HG03342 (cell line): ENCODE data around the gene ERCC8.
A peak's percentile ranks its signal among the peaks of the same experiment; 100 is the strongest.
"Not testable (repeated sequence)": the region's sequence is repeated elsewhere in the genome, so short reads cannot be mapped to it uniquely, and the experiment has no call there.

Experiments
- ATAC-seq: cut with Tn5 transposase; IDR thresholded peaks from one replicate; pipeline ENCODE4 v1.9.1; 2021; ENCODE audit warnings: mild to moderate bottlenecking, moderate library complexity; ENCODE audit not compliant: unreplicated experiment

ERCC8 gene

GRCh38 chr5:60944904-60945812 is at the start of gene ERCC8, which contains the start of gene NDUFAF2:
TSS of gene ERCC8 (minus strand) at chr5:60945070. CDS start at chr5:60945008, 62 bp downstream.
TSS of gene NDUFAF2 (plus strand) at chr5:60945205. CDS start at chr5:60945256, 51 bp downstream.
- peak; percentile 99 for ATAC-seq

- ATAC-seq = no peak
Measured at GRCh38 chr5:60993875-60994571, 49.2 kb upstream of the ERCC8 start.

GRCh38 chr5:60993425-60993824 is 48.6 kb upstream of the ERCC8 start:
- no peak for ATAC-seq

- no peak for ATAC-seq
Measured at GRCh38 chr5:60992871-60993270, 48.0 kb upstream of the ERCC8 start.

- no peak for ATAC-seq
Measured at GRCh38 chr5:60989790-60990189, 44.9 kb upstream of the ERCC8 start.

GRCh38 chr5:60982127-60982526 is 37.3 kb upstream of the ERCC8 start:
- not testable (repeated sequence) for ATAC-seq

GRCh38 chr5:60980511-60980910 is 35.6 kb upstream of the ERCC8 start:
- no peak for ATAC-seq

- no peak for ATAC-seq
Measured at GRCh38 chr5:60978968-60979367, 34.1 kb upstream of the ERCC8 start.

- no peak for ATAC-seq
Measured at GRCh38 chr5:60977956-60978737, 33.3 kb upstream of the ERCC8 start.

- no peak for ATAC-seq
Measured at GRCh38 chr5:60972231-60972630, 27.4 kb upstream of the ERCC8 start.

- ATAC-seq = no peak
Measured at GRCh38 chr5:60961685-60962084, 16.8 kb upstream of the ERCC8 start.

- no peak for ATAC-seq
Measured at GRCh38 chr5:60960591-60960990, 15.7 kb upstream of the ERCC8 start.

GRCh38 chr5:60959156-60959555 is 14.3 kb upstream of the ERCC8 start:
- no peak for ATAC-seq

GRCh38 chr5:60958712-60959111 is 13.8 kb upstream of the ERCC8 start:
- no peak for ATAC-seq

- no peak for ATAC-seq
Measured at GRCh38 chr5:60958088-60958487, 13.2 kb upstream of the ERCC8 start.

- no peak for ATAC-seq
Measured at GRCh38 chr5:60955239-60955638, 10.4 kb upstream of the ERCC8 start.

- no peak for ATAC-seq
Measured at GRCh38 chr5:60948738-60949137, 3.9 kb upstream of the ERCC8 start.

- peak; percentile 20 for ATAC-seq
Measured at GRCh38 chr5:60945813-60946187, 930 bp upstream of the ERCC8 start.

GRCh38 chr5:60943624-60944023 is 1.2 kb downstream of the ERCC8 start:
- no peak for ATAC-seq

- ATAC-seq = no peak
Measured at GRCh38 chr5:60929024-60929423, 15.8 kb downstream of the ERCC8 start.

GRCh38 chr5:60927450-60927849 is 17.4 kb downstream of the ERCC8 start:
- ATAC-seq = no peak
